Heart left ventricle (tissue), 16 donors: ENCODE results near the gene PCDHGA1. TPM values are rescaled to one million over a fixed set of nuclear protein-coding genes. Genes with fewer than 3 reads are reported as not detected.

Source experiments
- ATAC-seq, 4 donors: fragments of 200-7000 bp; cut with Tn5 transposase; one replicate each; pipeline ENCODE4 v1.9.1; 2020 to 2022; ENCODE audit warnings: moderate library complexity in 4 of 4, mild to moderate bottlenecking in 3 of 4, moderate number of reproducible peaks in 1 of 4
- DNase-seq, 5 donors: peaks; one replicate each; pipeline ENCODE4 v3.0.0-alpha.2; 2020
- H3K27ac ChIP-seq, 12 donors: fragments of 200-600 bp; sonication (generic) in 4 of 12; one replicate each; pipeline versions ENCODE4 v1.5.0 to v1.8.0; 2016 to 2022; ENCODE audit warnings: mild to moderate bottlenecking in 2 of 12
- H3K27me3 ChIP-seq, 9 donors: fragments of 200-600 bp; sonication (generic) in 2 of 9; one replicate each; pipeline versions ENCODE4 v1.5.1 to v1.8.0; 2016 to 2022; ENCODE audit warnings: mild to moderate bottlenecking in 3 of 9
- H3K36me3 ChIP-seq, 9 donors: fragments of 200-600 bp; sonication (generic) in 2 of 9; one replicate each; pipeline versions ENCODE4 v1.5.0 to v1.8.0; 2018 to 2022; ENCODE audit warnings: mild to moderate bottlenecking in 2 of 9
- H3K4me1 ChIP-seq, 12 donors: fragments of 200-600 bp; sonication (generic) in 4 of 12; one replicate each; pipeline versions ENCODE4 v1.5.0 to v1.8.0; 2016 to 2022; ENCODE audit warnings: mild to moderate bottlenecking in 3 of 12
- H3K4me3 ChIP-seq, 12 donors: fragments of 200-600 bp; sonication (generic) in 4 of 12; one replicate each; pipeline versions ENCODE4 v1.5.0 to v1.8.0; 2017 to 2022; ENCODE audit warnings: mild to moderate bottlenecking in 9 of 12, moderate library complexity in 4 of 12
- H3K9me3 ChIP-seq, 12 donors: fragments of 200-600 bp; sonication (generic) in 4 of 12; one replicate each; pipeline versions ENCODE4 v1.5.0 to v1.8.0; 2016 to 2022; ENCODE audit warnings: mild to moderate bottlenecking in 1 of 12
- POLR2A ChIP-seq, 2 donors: fragments of 450-650 bp; IDR thresholded peaks; one replicate each; pipeline ENCODE4 v1.6.1; 2017; ENCODE audit warnings: antibody characterized with exemption in 2 of 2, mild to moderate bottlenecking in 2 of 2, moderate library complexity in 2 of 2
- WGBS, 4 donors: extraction: QIAGEN DNeasy Blood & Tissue Kit in 2 of 4; methylation state at CpG; one replicate each; pipeline versions ENCODE4 v1.1.5 to v1.1.7; 2013 to 2018; 5-methylcytosine and 5-hydroxymethylcytosine counted together
- intact Hi-C, 10 donors: fragments of 100-400 bp; cut with DNase I; formaldehyde crosslinking; loops; one replicate each; pipeline versions ENCODE4 v1.11.1 to v1.14.2; 2022
- polyA plus RNA-seq, 2 donors: library from polyadenylated mRNA; stranded (reverse); fragments of 200-250 nt; gene quantifications; one replicate each; pipeline ENCODE4 v1.2.3, GENCODE V29; 2013
- total RNA-seq, 9 donors: library from RNA; depleted of rRNA in 2 of 9; stranded (reverse); fragments of >200 nt in 2 of 9; fragmentation: NEBNext Ultra II Directional in 3 of 9; extraction: Animal tissue kit (Norgen Biotek cat#: 25700) in 3 of 9; gene quantifications; one replicate each; pipeline versions ENCODE4 v1.1.0 to v1.2.4, GENCODE V29; 2016 to 2023
- TF ChIP-seq, protein P1 (sequence below), 12 donors: fragments of 200-600 bp; sonication (generic) in 4 of 12; IDR thresholded peaks; one replicate each; pipeline versions ENCODE4 v1.5.0 to v1.8.0; 2018 to 2022; ENCODE audit warnings: antibody characterized with exemption in 12 of 12, mild to moderate bottlenecking in 5 of 12
- donor health status: ischemic (EF 13 %, LVEDD 7.1; RV severe dilation, severe dysfunction).
- donor health status: healthy with polysubstance abuse.
- donor health status: DM: no; HTN: yes; CAD: no.
- donor health status: DM: no; HTN: no; CAD: no.
- donor health status: ischemic (EF 25% LVEDD 6.9; RV normal size, moderate dysfunction).
- donor health status: ischemic (EF 25% LVEDD 5.7; RV mildly dilated, moderate dysfunction).
- donor health status: healthy.
- donor health status: DM: yes; HTN: yes; CAD: no.
- donor health status: ischemic (EF 35%, LVEDD 5.7; RV mildly dilated, moderate dysfunction).
- donor health status: nonischemic (EF 11% LVEDD 7.7; RV severe dilation, severe dysfunction).
- donor health status: DM: yes; HTN: yes; CAD: no.
- donor health status: PGD.
- donor health status: ischemic (EF 29% LVEDD 5.4; RV normal size, mild dysfunction).
- donor health status: nonischemic (EF 23%, LVEDD 6.1; RV moderate dilation, normal function).

The PCDHGA1 gene
- total and polyA plus RNA-seq, 11 donors = 1.3 to 4.9 (median 3.1) TPM

DNA sequence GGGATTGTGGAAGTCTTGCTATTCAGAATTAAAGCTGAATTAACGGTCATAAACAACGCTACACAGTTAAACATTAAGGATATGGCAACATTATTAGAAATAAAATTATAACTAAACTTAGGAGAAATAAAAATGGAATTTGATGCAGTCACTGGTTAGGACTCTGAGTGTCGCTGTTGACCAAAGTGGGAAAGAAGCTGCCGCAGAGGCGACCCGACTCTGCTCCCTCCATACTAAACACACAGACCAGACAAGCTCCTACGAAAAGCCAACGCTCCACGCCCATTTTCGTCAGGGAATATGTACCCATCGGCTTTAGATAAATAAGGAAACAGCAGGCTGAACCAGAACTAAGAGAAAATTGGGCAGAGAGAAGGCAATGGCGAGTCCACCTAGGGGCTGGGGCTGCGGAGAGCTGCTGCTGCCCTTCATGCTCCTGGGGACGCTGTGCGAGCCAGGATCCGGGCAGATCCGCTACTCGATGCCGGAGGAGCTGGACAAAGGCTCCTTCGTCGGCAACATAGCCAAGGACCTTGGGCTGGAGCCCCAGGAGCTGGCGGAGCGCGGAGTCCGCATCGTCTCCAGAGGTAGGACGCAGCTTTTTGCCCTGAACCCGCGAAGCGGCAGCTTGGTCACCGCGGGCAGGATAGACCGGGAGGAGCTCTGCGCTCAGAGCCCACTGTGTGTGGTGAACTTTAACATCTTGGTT lies 33.8 kb downstream of the PCDHGA1 start, which contains the start of gene PCDHGA5:
Gene PCDHGA5, plus strand, starts transcription at position 211 of the 709 bp plus-strand sequence. Its CDS starts 169 bp downstream, at position 380.
- Histone ChIP-seq H3K4me3 (peak within 1 kb of the TSS in 9 of 12 donors; percentile 2 to 34 (median 19)), H3K9me3 (peaks cover 0 to 98% (median 77%) of the 10 kb centered on the region in 12 donors), H3K27me3 (peaks cover 0 to 46% (median 0%) of the 10 kb centered on the region in 9 donors), H3K36me3 (peaks cover 0 to 11% (median 0%) of the 10 kb centered on the region in 9 donors), H3K4me1 (peaks cover 0 to 18% (median 0%) of the 10 kb centered on the region in 12 donors), H3K27ac (peak within 1 kb of the TSS in 1 of 12 donors; percentile 14)
- TF ChIP-seq POLR2A (IDR thresholded peaks at IDR 0.05) = no peak
- TF ChIP-seq, protein P1, sequence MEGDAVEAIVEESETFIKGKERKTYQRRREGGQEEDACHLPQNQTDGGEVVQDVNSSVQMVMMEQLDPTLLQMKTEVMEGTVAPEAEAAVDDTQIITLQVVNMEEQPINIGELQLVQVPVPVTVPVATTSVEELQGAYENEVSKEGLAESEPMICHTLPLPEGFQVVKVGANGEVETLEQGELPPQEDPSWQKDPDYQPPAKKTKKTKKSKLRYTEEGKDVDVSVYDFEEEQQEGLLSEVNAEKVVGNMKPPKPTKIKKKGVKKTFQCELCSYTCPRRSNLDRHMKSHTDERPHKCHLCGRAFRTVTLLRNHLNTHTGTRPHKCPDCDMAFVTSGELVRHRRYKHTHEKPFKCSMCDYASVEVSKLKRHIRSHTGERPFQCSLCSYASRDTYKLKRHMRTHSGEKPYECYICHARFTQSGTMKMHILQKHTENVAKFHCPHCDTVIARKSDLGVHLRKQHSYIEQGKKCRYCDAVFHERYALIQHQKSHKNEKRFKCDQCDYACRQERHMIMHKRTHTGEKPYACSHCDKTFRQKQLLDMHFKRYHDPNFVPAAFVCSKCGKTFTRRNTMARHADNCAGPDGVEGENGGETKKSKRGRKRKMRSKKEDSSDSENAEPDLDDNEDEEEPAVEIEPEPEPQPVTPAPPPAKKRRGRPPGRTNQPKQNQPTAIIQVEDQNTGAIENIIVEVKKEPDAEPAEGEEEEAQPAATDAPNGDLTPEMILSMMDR (IDR thresholded peaks at IDR 0.05) = peak in 6 of 12 donors; percentile 5 to 22 (median 17)
- 23 to 32% (median 27%) methylated on average over 29 to 34 of the region's 34 CpGs for WGBS, 4 donors
- peak in 1 of 5 donors; percentile 24 for DNase-seq
- peak; percentile 21 to 66 (median 52) for ATAC-seq
- intact Hi-C loops = loop anchor here in 3 of 10 donors (5.0 to 10.0 kb wide), 2 partner anchors 48 to 51 kb away; partner anchors contain the start of genes PCDHGA10 (in 3 of the 3) and PCDHGB7 (in 2 of the 3)

DNA sequence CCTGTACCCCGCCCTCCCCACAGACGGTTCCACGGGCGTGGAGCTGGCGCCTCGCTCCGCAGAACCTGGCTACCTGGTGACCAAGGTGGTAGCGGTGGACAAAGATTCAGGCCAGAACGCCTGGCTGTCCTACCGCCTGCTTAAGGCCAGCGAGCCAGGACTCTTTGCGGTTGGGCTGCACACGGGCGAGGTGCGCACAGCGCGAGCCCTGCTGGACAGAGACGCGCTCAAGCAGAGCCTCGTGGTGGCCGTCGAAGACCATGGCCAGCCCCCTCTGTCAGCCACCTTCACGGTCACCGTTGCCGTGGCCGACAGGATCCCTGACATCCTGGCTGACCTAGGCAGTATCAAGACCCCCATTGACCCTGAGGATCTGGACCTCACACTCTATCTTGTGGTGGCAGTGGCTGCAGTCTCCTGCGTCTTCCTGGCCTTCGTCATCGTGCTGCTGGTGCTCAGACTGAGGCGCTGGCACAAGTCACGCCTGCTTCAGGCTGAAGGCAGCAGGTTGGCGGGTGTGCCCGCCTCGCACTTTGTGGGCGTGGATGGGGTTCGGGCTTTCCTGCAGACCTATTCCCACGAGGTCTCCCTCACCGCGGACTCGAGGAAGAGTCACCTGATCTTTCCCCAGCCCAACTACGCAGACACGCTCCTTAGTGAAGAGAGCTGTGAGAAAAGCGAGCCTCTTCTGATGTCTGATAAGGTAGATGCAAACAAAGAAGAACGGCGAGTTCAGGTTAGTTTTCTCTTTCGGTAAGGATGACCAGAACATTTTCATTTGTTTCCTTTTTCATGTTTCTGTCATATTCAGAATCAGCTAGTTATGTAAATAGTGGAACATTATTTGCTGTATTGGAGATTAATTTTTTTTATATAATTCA lies 35.9 kb downstream of the PCDHGA1 start:
- intact Hi-C loops = loop anchor here in 2 of 10 donors (10.0 kb wide), 1 partner anchor 49 kb away; the partner anchor contains the start of genes PCDHGA10 (in 2 of the 2) and PCDHGB7 (in 2 of the 2)
- DNase-seq (no peak), ATAC-seq (no peak)
- Histone ChIP-seq H3K9me3 (peaks cover 0 to 98% (median 62%) of the 10 kb centered on the region in 12 donors), H3K36me3 (peaks cover 0 to 10% (median 0%) of the 10 kb centered on the region in 9 donors), H3K27me3 (peaks cover 0 to 50% (median 0%) of the 10 kb centered on the region in 9 donors), H3K27ac (no peak overlapping the region), H3K4me1 (peaks cover 0 to 30% (median 0%) of the 10 kb centered on the region in 12 donors), H3K4me3 (no peak overlapping the region)
- TF ChIP-seq, protein P1 (IDR thresholded peaks at IDR 0.05) = no peak
- TF ChIP-seq POLR2A (IDR thresholded peaks at IDR 0.05) = no peak
- 38 to 58% (median 47%) methylated on average over 26 to 46 of the region's 46 CpGs for WGBS, 4 donors

DNA sequence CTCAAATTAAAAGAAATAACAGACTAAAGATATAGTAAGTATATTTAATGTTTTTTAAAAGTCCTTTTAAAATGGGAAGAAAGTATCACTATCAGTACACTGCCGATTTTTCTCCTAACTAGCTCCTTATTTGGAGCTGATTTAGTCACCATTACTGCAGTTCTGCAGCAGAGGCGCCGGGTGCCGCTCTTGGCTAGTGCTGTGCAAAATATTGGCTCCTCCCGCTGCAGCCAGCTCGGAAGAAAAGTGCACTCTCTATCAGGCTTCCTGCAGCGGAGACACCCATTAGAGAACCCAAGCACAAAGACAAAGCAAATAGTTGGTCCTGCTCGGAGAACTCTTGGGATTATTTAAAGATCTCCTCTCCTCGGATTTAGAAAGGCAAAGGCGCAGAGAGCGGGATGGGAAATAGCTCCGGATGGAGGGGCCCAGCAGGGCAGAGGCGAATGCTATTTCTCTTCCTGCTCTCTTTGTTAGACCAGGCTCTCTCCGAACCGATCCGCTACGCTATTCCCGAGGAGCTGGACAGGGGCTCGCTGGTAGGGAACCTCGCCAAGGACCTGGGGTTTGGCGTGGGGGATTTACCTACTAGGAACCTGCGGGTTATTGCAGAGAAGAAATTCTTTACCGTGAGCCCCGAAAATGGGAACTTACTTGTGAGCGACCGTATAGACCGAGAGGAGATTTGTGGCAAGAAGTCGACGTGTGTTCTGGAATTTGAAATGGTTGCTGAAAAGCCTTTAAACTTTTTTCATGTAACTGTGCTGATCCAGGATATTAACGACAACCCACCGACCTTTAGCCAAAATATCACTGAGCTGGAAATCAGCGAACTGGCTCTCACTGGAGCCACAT lies 39.9 kb downstream of the PCDHGA1 start, which contains the start of gene PCDHGB3:
Gene PCDHGB3, plus strand, starts transcription at position 249 of the 855 bp plus-strand sequence. Its CDS starts 153 bp downstream, at position 402.
- TF ChIP-seq POLR2A (IDR thresholded peaks at IDR 0.05) = no peak
- TF ChIP-seq, protein P1 (IDR thresholded peaks at IDR 0.05) = peak in 11 of 12 donors; percentile 15 to 55 (median 38)
- ATAC-seq = peak; percentile 75 to 92 (median 89)
- Histone ChIP-seq H3K4me1 (peaks cover 0 to 31% (median 2%) of the 10 kb centered on the region in 12 donors), H3K4me3 (peak within 1 kb of the TSS in 9 of 12 donors; percentile 22 to 44 (median 38)), H3K27ac (peak within 1 kb of the TSS in 6 of 12 donors; percentile 16 to 53 (median 44)), H3K36me3 (peaks cover 0 to 36% (median 0%) of the 10 kb centered on the region in 9 donors), H3K27me3 (peaks cover 0 to 50% (median 0%) of the 10 kb centered on the region in 9 donors), H3K9me3 (peaks cover 0 to 100% (median 62%) of the 10 kb centered on the region in 12 donors)
- DNase-seq = peak in 3 of 5 donors; percentile 40 to 70 (median 62)
- 22 to 39% (median 27%) methylated on average over 30 to 32 of the region's 32 CpGs for WGBS, 4 donors
- intact Hi-C loops = loop anchor here in 2 of 10 donors (10.0 kb wide), 1 partner anchor 45 kb away; the partner anchor contains the start of genes PCDHGA10 (in 2 of the 2) and PCDHGB7 (in 2 of the 2)
